Natural killer cell (primary cell): ENCODE data around the gene RAPGEF1. TPM values are rescaled to one million over a fixed set of nuclear protein-coding genes. Genes with fewer than 3 reads are reported as not detected.

ENCODE experiments used
- ATAC-seq, 3 donors: fragments of 150-1000 bp in 2 of 3; fragments of 200-7000 bp in 1 of 3; cut with Tn5 transposase; 1 replicate in 1 of 3; 2 replicates in 2 of 3; pipeline ENCODE4 v1.10.0; 2021; ENCODE audit warnings: mild to moderate bottlenecking in 2 of 3, moderate library complexity in 2 of 3
- DNase-seq, 2 donors: peaks; one replicate each; pipeline versions ENCODE4 v3.0.0 to v3.0.0-alpha.2; 2013 to 2021; ENCODE audit warnings: mixed read lengths in 1 of 2
- H3K27ac ChIP-seq: one replicate; pipeline ENCODE4 v1.5.1; 2013; ENCODE audit warnings: mild to moderate bottlenecking, low read length
- H3K27me3 ChIP-seq: one replicate; pipeline ENCODE4 v1.6.1; 2013; ENCODE audit warnings: low read length; ENCODE audit not compliant: control insufficient read depth, insufficient read depth
- H3K36me3 ChIP-seq: one replicate; pipeline ENCODE4 v1.6.1; 2013; ENCODE audit warnings: low read length; ENCODE audit not compliant: control insufficient read depth, insufficient read depth
- H3K4me1 ChIP-seq: one replicate; pipeline ENCODE4 v1.6.1; 2013; ENCODE audit warnings: low read length; ENCODE audit not compliant: control insufficient read depth, insufficient read depth
- H3K4me3 ChIP-seq: one replicate; pipeline ENCODE4 v1.5.1; 2013; ENCODE audit warnings: low read length
- H3K9me3 ChIP-seq: one replicate; pipeline ENCODE4 v1.6.1; 2013; ENCODE audit warnings: low read length; ENCODE audit not compliant: control insufficient read depth, insufficient read depth
- H3K27ac Mint-ChIP-seq, 2 donors: one replicate each; pipeline ENCODE4 v1.8.0; 2022; ENCODE audit warnings: mild to moderate bottlenecking in 2 of 2, mixed read lengths in 2 of 2, moderate library complexity in 1 of 2
- H3K27me3 Mint-ChIP-seq, 2 donors: one replicate each; pipeline ENCODE4 v1.8.0; 2022; ENCODE audit warnings: low read depth in 2 of 2, mixed read lengths in 2 of 2
- H3K36me3 Mint-ChIP-seq: one replicate; pipeline ENCODE4 v1.8.0; 2022; ENCODE audit warnings: mixed read lengths
- H3K4me1 Mint-ChIP-seq, 2 donors: one replicate each; pipeline ENCODE4 v1.8.0; 2022; ENCODE audit warnings: mixed read lengths in 2 of 2
- H3K4me3 Mint-ChIP-seq: one replicate; pipeline ENCODE4 v1.8.0; 2022; ENCODE audit warnings: mild to moderate bottlenecking, moderate library complexity, mixed read lengths
- H3K9me3 Mint-ChIP-seq, 2 donors: one replicate each; pipeline ENCODE4 v1.8.0; 2022; ENCODE audit warnings: mixed read lengths in 2 of 2
- CTCF ChIP-seq: fragments of 200-600 bp; IDR thresholded peaks from one replicate; pipeline ENCODE4 v1.8.0; 2022; ENCODE audit warnings: antibody characterized with exemption
- WGBS: methylation state at CpG from one replicate; pipeline ENCODE4 v1.1.7; 2013; ENCODE audit warnings: missing lambda C conversion rate; ENCODE audit not compliant: insufficient coverage; 5-methylcytosine and 5-hydroxymethylcytosine counted together
- intact Hi-C: fragments of 100-400 bp; cut with micrococcal nuclease; formaldehyde crosslinking; loops from one replicate; pipeline ENCODE4 v1.14.2; 2022
- total RNA-seq, 4 donors: library from RNA; stranded (reverse); fragments of 120-200 nt in 1 of 4; gene quantifications; one replicate each; pipeline versions ENCODE4 v1.2.3 to v1.2.4, GENCODE V29; 2013 to 2022

The RAPGEF1 gene
- total RNA-seq, 3 donors from 2014 or later (not counting 1 experiment from before 2014, with no cell fraction given): 210 to 224 (median 222) TPM

DNA sequence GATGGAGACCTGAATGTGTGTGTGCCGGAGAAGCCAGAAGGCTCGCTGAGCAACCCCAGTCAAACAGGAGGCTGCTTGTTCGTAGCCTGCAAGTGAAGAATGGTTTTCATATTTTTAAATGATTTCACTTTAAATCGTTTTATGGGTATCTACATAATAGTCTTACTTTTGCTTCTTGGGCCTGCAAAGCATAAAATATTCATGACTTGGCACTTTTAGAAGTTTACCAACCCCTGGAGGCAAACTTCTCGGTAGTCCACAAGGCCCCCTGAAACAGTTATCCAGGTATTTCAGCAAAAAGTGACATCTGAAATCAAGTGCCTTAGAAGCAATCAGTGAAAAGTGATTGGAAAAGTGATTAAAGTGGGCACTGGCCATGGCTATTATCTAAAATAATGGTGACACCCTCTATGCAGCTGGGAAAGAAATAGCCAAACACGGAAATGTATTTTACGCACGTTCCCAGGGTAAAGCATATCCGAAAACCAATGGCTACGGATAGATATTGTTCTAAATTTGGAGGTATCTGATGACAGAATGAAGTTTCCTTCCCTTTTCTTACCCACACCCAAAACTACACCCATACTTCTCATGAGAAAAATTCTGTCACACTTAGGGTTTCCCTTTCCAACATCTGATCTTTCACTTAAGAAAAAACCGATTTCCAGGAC, 39.0 kb downstream of the RAPGEF1 start:
- Mint-ChIP-seq H3K27me3 (no peaks in the 10 kb centered on the region), H3K27ac (peak overlapping the region in 1 of 2 donors; percentile 59), H3K36me3 (no peaks in the 10 kb centered on the region), H3K9me3 (no peaks in the 10 kb centered on the region), H3K4me1 (peaks cover 85 to 86% of the 10 kb centered on the region in 2 donors), H3K4me3 (no peak overlapping the region)
- H3K4me1 ChIP-seq: peaks cover 64% of the 10 kb centered on the region
- ATAC-seq (no peak), DNase-seq (no peak)
- H3K9me3 ChIP-seq: no peaks in the 10 kb centered on the region
- TF ChIP-seq CTCF: no peak
- 70% methylated on average over 10 of the region's 11 CpGs for WGBS
- no peak overlapping the region for H3K4me3 ChIP-seq
- no peak overlapping the region for H3K27ac ChIP-seq
- intact Hi-C loops: no loop called here
- no peaks in the 10 kb centered on the region for H3K27me3 ChIP-seq
- H3K36me3 ChIP-seq: no peaks in the 10 kb centered on the region

DNA sequence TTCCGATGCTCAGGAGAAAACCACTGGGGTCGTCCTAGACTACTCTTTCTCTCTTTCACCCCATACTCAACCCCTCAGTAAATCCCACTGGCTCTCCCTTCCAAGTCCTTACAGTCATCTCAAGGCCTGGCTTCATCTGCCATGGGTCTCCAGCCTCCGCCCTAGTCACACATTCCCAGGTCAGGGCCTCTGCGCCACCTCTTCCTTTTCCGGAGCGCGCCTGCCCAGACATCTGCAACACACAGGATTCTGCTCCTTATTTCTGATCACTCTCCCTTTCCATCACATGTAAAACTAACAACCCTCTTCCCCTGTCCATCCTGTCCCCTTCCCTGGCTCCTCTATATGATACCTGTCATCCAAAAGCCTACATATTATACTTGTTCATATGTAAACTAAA, 39.8 kb downstream of the RAPGEF1 start:
- 88% methylated on average over 7 of the region's 7 CpGs for WGBS
- Histone ChIP-seq H3K4me3 (no peak overlapping the region), H3K4me1 (peaks cover 63% of the 10 kb centered on the region), H3K27me3 (no peaks in the 10 kb centered on the region), H3K27ac (no peak overlapping the region), H3K36me3 (no peaks in the 10 kb centered on the region), H3K9me3 (no peaks in the 10 kb centered on the region)
- H3K27me3 Mint-ChIP-seq: no peaks in the 10 kb centered on the region
- peak overlapping the region; percentile 33 for H3K4me3 Mint-ChIP-seq
- H3K36me3 Mint-ChIP-seq: no peaks in the 10 kb centered on the region
- intact Hi-C loops: no loop called here
- H3K27ac Mint-ChIP-seq: peak overlapping the region; percentile 59 to 88
- DNase-seq: no peak
- H3K9me3 Mint-ChIP-seq: no peaks in the 10 kb centered on the region
- H3K4me1 Mint-ChIP-seq: peaks cover 86 to 89% of the 10 kb centered on the region in 2 donors
- TF ChIP-seq CTCF: no peak
- no peak for ATAC-seq

- H3K27me3 Mint-ChIP-seq: no peaks in the 10 kb centered on the region
- WGBS: 69% methylated on average over 4 of the region's 4 CpGs
- peak overlapping the region; percentile 53 for H3K27ac ChIP-seq
- peaks cover 88 to 91% of the 10 kb centered on the region in 2 donors for H3K4me1 Mint-ChIP-seq
- no peaks in the 10 kb centered on the region for H3K36me3 ChIP-seq
- H3K4me3 ChIP-seq: no peak overlapping the region
- H3K36me3 Mint-ChIP-seq: no peaks in the 10 kb centered on the region
- ATAC-seq (peak in 1 of 3 donors; percentile 28), DNase-seq (no peak)
- H3K27me3 ChIP-seq: no peaks in the 10 kb centered on the region
- no peaks in the 10 kb centered on the region for H3K9me3 ChIP-seq
- no peak for TF ChIP-seq CTCF
- intact Hi-C loops: no loop called here
- H3K4me3 Mint-ChIP-seq: no peak overlapping the region
- peak overlapping the region; percentile 59 to 88 for H3K27ac Mint-ChIP-seq
- H3K9me3 Mint-ChIP-seq: no peaks in the 10 kb centered on the region
- H3K4me1 ChIP-seq: peaks cover 62% of the 10 kb centered on the region
Measured at GRCh38 chr9:131698618-131698985, 41.3 kb downstream of the RAPGEF1 start.
